Islet of Langerhans (tissue), 1 donor: Measurements from ENCODE around the gene FHOD3.
"Not testable (repeated sequence)": the region's sequence is repeated elsewhere in the genome, so short reads cannot be mapped to it uniquely, and the experiment has no call there.

Source experiments
- FAIRE-seq: peaks from one replicate; lab custom pipeline; 2011; peaks lifted over from hg19 to GRCh38; lab: Jason Lieb, UNC

Gene FHOD3

DNA sequence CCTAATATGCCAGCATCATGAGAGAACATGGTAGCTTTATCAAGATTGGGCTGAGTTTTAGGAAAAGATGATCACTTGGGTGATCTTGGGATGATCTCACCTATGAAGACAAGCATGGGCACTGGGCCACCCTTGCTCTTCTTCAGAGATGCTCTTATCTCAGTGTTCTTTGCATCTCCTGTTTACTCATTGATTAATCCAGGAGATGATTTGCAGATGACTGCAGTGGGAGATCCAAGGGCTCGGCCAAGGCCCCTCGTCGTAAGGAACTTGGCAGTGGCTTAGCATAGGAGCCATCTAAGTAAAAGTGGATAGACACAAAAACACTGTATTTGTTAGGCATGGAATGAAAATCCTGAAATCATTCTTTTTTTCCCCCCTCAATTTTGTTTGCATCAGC lies 228.4 kb downstream of the FHOD3 start:
- no peak for FAIRE-seq

DNA sequence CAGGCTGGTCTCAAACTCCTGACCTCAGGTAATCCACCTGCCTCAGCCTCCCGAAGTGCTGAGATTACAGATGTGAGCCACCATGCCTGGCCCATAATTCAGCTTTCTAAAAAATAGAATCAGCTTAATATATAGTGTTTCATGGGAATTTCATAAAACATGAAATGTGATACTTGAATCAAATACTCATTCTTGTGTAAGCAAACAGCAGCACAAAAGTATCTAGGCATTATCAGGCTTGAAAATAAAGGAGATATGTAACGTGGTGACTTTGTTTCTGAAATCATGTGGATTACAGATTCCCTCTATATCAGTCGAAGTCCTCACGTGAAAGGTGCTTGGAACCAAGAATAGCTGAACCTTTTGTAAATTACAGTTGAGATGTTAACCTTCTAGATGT lies 229.1 kb downstream of the FHOD3 start:
- no peak for FAIRE-seq

DNA sequence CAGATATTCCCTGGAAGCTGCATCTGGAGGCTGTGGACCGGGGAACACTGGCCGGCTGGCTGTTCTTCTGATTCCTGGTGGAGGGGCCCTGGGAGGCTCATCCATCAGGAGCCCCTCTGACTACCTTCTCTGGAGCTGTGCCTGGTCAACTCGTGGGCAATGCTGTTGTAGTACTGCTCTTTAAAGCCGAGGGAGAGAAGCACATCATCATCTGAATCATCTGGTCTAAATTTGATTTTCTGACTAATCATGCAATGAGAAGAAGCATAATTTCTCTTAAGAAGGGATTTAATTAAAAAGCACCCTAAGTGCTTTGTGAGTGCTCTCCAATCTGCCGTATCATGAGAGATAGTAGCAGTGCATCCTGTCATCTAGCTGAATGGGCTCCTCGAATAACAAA lies 229.5 kb downstream of the FHOD3 start:
- no peak for FAIRE-seq

DNA sequence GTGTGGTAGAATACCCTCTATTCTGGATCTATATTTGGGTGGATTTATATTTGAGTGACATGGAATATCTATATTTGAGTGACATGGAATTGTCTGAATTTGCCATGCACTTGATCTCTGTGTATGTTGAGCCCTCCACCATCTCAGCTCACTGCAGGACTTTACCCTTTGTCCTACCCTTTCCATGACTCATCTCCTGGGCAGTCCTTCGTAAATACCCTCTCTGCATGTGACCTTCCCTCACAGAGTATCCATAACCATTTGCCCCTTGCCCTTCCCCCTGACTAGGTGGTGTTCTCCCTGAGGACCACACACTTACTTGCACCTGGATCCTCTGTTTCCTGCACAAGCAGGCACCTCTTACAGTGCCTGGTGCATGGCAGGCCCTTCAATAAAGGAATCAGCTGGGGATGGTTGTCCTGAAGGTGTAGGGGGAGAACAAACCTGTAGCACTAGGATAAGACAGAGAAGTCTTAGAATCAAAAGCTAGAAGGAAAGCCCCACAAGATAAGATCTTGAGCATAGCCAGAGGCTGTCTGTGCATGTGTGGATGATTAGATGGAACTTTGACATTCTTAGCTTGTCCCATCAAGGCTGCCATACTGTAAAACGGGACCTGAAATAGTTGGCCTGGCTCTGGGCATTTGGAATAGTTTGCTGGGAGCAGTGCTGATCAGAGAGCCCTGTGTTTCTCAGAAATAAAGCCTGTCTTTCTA lies 230.4 kb downstream of the FHOD3 start:
- FAIRE-seq = no peak

DNA sequence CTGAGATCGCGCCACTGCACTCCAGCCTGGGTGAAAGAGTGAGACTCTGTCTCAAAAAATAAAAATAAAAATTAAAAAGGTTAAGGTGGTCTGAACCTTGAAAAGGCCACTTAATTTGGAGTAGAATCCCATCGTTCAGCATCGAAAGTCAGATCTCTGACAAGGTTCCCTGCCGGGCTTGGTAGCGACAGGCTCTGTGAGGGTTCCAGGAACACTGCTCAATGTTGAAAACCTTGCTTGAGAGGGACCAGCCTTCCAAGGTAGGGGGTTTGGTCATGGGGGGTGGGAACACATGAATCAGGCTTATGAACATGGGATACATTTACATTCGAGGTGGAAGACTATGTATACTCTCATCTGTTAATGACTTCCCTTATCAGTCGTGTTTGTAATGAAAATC lies 232.2 kb downstream of the FHOD3 start:
- no peak for FAIRE-seq

DNA sequence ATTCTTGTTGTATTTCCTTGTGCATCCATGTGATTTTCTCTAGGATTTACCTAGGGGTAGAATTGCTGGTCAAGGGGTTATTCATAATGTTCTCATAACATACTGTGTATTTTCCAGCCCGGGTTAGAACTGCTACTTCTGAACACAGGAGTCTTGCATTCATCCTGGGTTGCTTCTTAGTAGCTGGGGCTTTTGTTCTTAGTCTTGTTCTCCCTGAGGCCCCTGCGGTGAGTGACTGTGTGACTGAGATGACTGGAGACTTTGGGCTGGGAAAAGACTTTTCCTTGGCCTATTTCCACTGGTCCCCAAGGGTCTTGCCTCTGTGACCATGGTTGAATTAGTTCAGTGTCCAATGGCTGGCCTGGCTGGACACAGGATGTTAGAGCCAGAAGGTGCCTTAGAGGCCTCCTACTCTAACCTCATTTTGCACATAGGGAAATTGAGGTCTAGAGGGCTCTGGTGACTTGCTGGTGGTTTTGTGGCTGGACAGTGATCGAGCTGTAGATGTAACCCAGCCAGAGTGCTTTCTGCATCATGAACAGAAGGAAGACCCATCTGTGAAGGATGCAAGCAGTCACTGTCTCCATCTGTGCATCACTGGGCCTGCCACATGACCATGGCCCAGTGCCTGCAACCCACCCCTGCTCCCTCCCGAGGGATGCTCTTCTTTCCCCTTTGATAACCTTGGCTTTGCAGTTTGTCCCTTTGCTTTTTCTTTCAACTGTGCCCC lies 233.3 kb downstream of the FHOD3 start:
- no peak for FAIRE-seq

DNA sequence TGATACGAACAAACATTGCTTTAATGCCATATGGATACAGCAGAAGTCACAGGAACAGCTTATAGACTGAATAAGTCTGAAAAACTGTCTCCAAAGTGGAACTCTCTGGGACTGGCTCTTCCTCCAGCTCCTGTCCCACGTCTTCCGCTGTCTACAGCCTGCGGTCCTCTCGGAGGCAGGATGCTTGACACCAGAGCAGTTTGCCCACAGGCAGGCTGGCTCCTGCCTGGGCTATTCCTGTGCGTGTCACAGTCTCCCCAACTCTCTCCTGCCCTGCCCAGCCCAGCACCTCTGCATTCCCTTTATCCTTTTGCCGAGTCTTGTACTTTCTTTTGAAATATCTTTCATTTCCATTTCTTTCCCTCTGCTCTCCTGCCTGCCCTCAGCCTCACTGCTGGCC lies 234.1 kb downstream of the FHOD3 start:
- no peak for FAIRE-seq

DNA sequence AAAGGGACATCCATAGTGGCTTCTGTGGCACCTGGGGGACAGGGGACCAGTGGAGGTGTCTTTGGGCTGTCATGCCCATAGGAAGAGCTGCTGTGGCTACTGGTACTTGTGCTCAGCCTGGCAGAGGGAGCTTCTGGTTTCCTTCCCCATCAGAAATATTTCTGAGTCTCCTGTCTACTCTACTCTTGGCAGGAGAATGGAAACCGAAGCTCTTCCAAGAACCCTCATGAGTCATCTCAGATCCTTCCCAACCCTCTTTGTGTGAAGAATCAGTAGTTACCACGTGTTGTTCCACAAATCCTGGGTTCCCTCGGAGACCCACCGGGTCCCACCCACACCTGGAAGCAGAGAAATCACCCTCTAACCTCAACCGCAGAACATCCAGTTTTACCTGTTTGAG lies 234.9 kb downstream of the FHOD3 start:
- no peak for FAIRE-seq

DNA sequence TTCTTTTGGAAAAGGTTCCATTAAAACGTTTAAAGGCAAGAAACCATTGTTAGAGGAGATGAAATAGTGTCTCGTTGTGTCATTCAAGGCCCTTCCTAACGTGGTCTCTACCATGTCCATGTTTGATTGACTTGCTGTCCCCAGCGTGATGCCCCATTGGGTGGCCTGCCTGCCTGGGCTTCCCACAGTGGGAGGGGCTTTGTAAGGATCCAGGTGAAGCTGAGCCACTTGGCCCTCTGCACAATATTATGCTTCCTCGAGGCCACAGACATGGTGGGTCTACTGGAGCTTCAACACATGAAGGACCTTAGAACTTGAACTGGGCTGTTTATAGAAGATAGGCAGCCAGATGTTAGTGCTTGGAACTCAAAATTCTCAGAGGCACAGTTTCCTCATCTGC lies 235.3 kb downstream of the FHOD3 start:
- FAIRE-seq = no peak

DNA sequence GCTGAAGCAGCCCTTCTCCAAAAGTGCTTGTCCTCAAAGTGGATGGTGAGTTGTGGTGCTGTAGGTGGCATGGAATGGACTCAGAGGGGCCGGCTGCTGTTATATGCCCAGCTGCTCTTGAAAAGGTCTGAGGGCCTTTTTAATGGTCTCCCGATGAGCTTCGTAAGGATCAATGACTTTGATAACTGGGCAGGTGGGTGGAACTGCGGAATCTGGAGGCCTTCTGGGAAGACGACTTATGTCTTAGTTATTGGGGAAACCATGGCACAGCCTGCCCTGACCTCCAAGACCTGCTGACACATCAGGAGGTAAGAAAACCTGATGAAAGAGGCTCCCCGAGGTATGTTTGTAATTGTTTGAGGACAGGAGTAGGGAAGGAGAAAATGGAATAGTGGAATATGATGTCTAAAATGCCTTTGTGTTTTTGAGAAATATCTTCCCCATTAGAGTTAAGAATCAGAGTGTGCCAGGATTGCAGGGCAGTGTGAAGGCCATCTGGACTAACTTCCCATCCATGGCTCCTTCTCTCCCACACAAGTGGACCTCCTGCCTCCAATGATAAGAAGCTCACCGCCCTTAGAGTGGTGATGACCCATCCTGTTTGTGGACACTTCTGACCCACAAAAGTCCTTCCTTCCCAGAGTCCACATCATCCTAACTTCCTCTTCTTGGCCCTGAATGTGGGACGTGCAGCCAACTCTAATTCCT lies 236.1 kb downstream of the FHOD3 start:
- no peak for FAIRE-seq

DNA sequence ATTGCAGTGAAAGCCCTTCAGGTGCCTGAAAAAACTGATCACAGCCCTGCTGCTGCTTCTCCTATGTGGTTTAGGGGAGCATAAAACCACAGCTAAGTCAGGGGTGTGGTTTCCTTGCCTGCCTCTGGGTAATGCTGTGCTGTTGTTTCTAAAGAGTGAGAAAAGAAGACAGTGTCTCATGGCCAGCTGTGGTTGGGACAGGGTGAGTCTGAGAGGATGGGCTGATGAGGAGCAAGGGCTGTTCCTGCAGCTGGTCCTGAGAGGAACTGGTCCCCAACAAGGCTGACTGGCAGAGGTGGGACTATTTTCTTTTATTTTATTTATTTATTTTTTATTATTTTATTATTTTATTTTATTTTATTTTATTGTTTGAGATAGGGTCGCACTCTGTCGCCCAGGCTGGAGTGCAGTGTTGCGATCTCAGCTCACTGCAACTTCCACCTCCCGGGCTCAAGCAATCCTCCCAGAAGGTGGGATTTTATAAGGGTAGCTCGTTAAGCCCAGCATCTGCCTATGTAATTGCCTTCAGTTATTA lies 236.7 kb downstream of the FHOD3 start:
- FAIRE-seq = no peak

DNA sequence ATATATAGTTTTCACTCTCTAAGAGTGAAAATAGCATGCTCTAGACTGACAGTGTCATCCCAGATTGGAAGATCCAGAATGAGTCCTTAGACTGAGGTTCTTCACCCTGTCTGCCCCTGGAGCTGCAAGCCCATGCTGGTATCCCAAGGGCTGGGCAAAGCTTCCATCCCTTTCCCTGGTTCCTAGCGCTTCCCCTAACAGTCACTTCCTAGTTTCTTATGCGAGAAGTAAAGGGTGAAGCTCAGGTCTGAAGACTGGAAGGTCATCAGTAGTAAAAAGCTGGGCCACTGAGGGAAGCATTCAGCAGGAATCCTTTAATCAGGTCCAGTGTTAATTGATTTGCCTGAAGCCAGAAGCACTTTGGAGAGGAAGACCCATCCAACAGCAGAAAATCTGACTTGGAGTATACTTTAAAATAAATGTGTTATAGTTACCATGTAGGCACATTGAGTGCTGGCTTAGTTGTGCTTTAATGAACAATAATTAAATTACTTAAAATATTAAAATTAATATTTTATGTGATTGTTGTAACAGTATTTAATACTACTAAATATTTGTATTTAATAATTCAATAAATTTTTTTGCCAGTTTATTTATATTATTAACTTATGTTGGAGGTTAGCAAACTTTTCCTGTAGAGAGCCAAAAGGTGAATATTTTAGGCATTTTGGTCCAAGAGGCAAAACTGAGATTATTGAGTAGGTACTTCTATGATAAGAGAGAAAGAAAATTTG lies 237.9 kb downstream of the FHOD3 start:
- FAIRE-seq = no peak

DNA sequence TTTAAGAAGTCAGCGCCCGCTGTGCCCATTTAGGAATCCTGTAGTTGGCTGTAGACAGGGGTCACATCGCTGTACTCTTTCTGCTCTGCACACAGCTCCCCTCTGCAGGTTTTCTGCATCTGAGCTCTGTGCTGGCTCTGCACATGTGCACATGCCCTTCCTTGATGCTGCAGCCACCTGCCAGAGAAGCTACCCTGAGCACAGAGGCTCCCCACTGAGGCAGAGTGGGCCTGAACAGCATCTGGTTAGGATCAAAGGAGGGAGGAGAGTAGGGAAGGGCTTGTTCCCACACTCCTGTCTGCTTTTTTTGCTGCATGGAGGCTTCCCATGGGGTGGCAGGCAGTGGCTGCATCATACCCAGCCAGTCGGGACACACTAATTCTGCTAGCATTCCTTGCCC lies 238.9 kb downstream of the FHOD3 start:
- no peak for FAIRE-seq

DNA sequence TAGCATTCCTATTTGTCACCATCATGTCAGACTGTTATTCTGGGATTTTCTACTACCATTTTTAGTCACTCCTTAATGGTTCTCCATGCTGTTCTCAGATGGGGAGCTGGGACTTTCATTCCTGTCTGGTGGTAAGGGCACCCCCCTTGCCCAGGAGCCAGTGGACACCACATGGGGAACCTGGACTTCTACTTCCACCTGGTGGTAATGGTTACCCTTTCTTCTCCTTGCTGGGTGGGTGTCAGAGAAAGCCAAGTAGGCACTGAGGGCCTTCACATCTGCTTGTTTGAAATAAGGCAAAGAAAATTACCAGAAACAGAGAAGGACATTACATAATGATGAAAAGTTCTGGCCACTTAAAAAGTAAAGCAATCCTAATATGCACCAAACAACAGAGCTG lies 239.8 kb downstream of the FHOD3 start:
- no peak for FAIRE-seq

DNA sequence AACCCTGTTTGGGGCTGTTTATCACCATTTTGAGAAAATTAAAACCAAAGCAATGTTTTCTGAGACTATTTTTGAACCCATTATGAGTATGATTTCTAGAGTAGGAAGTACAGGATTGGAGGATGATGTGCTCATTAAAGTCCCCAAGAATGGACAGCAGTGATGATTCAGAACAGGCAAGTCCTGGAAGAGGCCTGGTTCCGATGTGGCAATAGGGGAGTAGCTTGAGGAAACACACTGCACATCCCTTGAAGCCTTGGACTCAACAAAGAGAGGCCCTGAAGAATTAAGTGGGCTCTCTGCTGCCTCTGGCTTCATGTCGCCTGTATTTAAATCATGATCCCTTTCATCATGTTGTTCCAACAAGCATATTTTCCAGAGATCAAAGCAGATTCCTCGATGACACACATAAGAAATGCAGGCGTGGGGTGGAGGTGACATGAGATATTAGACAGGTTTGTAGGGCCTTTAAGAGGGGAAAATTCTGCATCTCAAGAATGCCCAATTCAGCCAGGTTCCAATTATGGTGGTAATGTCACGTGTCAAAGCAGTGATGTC lies 242.2 kb downstream of the FHOD3 start:
- no peak for FAIRE-seq

DNA sequence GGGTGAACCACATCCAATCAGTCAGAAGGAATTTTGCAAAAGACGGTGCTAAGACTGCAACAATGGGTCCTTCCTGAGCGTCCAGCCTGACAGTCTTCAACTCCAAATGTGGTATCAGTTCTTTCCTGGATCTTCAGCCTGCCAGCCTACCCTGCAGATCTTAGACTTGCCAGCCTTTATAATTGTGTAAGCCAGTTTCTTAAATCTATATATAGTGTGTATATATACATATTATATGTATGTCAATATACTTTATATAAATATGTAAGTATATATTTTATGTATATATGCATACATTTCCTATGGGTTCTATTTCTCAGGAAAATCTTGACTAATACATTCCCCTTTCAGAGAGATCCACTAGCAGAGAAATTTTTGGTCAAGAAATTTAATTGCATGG lies 245.5 kb downstream of the FHOD3 start:
- FAIRE-seq = no peak

DNA sequence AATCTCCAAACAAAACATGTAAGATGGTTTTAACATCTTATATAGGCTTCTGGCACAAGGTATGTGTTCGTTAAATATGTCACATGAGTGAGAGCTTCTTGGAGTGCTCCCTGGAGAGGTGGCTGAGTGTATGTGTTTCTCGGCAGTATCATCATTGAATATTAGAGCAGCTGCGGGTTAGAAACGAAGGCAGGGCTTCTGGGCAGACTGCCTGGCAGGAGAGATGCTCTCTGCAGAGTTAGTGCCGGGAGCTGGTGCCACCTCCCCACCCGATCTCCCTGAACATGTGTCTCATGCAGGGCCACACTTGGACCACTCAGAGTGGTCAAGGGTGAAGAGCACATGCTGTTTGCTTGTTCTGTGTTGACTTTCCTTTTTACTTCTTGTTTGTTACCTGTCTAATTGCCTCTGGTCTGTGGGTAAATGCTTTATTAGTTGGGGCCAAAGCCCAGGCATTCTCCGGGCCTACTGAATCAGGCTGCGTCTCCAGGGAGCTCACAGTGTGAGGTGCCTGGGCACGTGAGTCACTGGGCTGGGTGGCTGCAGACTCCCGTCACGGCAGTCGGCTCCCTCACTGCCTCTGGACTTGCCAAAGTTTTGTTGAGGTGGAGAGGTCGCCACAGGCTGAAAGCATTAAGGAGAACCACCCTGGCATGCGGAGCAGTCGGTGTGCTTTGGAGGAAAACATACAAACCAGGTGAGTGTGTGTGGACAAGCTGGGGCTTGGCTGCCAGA lies 246.6 kb downstream of the FHOD3 start:
- FAIRE-seq = no peak

DNA sequence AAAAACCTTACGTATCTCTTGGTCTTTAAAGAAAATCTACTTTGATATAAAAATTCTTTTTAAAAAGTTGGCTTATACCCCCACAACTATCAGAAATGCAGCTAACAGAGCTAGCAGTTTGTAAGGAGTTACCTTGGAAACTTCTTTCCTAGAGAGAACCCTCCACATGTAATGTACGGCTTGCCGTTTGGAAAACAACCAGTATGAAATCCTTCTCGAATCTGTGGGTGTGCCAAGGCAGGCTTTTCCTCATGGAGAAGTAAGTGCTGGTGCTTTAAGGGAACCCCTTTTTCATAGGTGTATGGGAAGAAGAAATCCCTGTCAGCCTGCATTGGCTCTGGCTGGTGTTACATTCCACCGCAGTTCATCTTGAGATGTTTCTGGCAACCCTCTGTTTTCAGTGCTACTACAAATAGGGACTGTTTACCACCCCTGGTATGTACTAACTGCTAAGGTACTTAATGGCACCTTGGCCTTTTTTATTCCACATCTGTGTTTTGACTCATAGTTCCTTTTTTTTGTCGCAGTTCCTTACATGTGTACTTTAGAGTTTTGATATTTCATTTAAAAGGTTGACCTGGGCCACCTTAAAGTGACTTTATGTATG lies 248.4 kb downstream of the FHOD3 start:
- FAIRE-seq = no peak

DNA sequence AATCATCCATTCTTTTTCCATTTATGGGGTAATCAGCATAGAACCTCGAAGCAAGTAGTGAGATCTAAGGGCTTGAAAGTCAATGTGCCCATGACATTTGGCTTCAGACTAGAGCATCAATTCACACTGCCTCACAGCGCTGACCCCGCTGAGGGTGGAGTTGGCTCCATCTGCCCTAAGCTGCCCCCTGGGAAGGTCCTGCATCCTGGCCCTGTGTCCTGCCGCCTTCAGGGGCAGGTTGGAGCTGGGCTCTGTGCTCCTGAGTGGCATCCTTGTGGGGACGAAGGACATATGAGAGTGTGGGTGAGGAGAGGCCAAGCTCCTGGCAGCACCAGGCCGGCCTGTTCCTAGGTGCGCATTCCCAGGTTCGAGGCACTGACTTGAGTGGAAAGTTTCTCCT lies 249.4 kb downstream of the FHOD3 start:
- FAIRE-seq = no peak

DNA sequence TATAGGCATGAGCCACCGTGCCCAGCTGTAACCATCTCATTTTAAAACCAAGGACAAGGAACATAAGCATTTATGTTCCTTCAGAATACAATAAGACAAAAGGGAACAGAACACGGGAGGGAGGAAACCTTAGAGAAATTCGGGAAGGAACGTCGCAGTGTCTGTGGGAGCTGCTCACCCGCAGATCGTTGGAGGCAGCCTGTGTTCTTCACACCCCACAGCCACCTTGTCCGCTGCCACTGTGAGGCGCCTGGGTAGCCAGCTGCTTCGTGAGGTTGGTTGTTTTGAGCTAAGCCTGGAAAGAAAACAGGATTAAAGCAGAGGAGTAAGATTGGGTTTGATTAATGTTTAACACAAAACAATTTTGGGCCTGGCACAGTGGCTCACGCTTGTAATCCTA lies 250.0 kb downstream of the FHOD3 start:
- no peak for FAIRE-seq

DNA sequence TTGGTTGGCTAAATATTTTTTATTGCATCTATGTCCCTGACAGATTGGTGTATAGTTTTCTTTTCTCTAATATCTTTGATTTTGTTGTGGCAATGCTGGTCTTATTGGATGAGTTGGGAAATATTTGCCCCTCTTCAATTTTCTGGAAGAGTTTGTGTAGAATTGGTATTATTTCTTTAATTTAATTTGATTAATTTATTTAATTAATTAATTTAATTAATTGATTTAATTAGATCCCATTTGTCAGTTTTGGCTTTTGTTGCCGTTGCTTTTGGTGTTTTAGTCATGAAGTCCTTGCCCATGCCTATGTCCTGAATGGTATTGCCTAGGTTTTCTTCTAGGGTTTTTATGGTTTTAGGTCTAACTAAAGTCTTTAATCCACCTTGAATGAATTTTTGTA lies 253.8 kb downstream of the FHOD3 start:
- not testable (repeated sequence) for FAIRE-seq
